ENCODE results near the gene TENT4A. TPM values are rescaled to one million over a fixed set of nuclear protein-coding genes. Genes with fewer than 3 reads are reported as not detected.

TENT4A gene
- total RNA-seq, 1 donor from 2014 or later = 9.5 TPM

- TF ChIP-seq CTCF (IDR thresholded peaks at IDR 0.05; ENCODE audit: borderline replicate concordance) = no peak
- no peaks in the 10 kb centered on the region for H3K9me3 ChIP-seq (replicated peaks)
- DNase-seq = no peak
- peaks cover 9% of the 10 kb centered on the region for H3K4me1 ChIP-seq
- H3K4me3 ChIP-seq = no peak overlapping the region
- no peaks in the 10 kb centered on the region for H3K27me3 ChIP-seq (ENCODE audit: low read depth)
- peaks cover 58% of the 10 kb centered on the region for H3K36me3 ChIP-seq
- no peak overlapping the region for H3K27ac ChIP-seq (replicated peaks)
- intact Hi-C loops (cut with micrococcal nuclease) = no loop called here
Measured at GRCh38 chr5:6757414-6757969, 44.3 kb downstream of the TENT4A start.

- Histone ChIP-seq H3K27me3 (ENCODE audit: low read depth) (no peaks in the 10 kb centered on the region), H3K4me1 (peaks cover 9% of the 10 kb centered on the region), H3K27ac (replicated peaks) (no peak overlapping the region), H3K36me3 (peaks cover 51% of the 10 kb centered on the region), H3K4me3 (no peak overlapping the region), H3K9me3 (replicated peaks) (no peaks in the 10 kb centered on the region)
- no peak for TF ChIP-seq CTCF (IDR thresholded peaks at IDR 0.05; ENCODE audit: borderline replicate concordance)
- no peak for DNase-seq
- intact Hi-C loops (cut with micrococcal nuclease) = no loop called here
Measured at GRCh38 chr5:6758236-6758635, 45.0 kb downstream of the TENT4A start.

GRCh38 chr5:6758706-6759105 lies 45.5 kb downstream of the TENT4A start:
- Histone ChIP-seq H3K9me3 (replicated peaks) (no peaks in the 10 kb centered on the region), H3K27me3 (ENCODE audit: low read depth) (no peaks in the 10 kb centered on the region), H3K27ac (replicated peaks) (no peak overlapping the region), H3K4me3 (no peak overlapping the region), H3K4me1 (peaks cover 9% of the 10 kb centered on the region), H3K36me3 (peaks cover 46% of the 10 kb centered on the region)
- intact Hi-C loops (cut with micrococcal nuclease) = no loop called here
- no peak for DNase-seq
- no peak for TF ChIP-seq CTCF (IDR thresholded peaks at IDR 0.05; ENCODE audit: borderline replicate concordance)

- Histone ChIP-seq H3K4me1 (peaks cover 9% of the 10 kb centered on the region), H3K36me3 (peaks cover 39% of the 10 kb centered on the region), H3K27me3 (ENCODE audit: low read depth) (no peaks in the 10 kb centered on the region), H3K4me3 (no peak overlapping the region), H3K9me3 (replicated peaks) (no peaks in the 10 kb centered on the region), H3K27ac (replicated peaks) (no peak overlapping the region)
- DNase-seq = no peak
- intact Hi-C loops (cut with micrococcal nuclease) = no loop called here
- no peak for TF ChIP-seq CTCF (IDR thresholded peaks at IDR 0.05; ENCODE audit: borderline replicate concordance)
Measured at GRCh38 chr5:6759401-6759800, 46.2 kb downstream of the TENT4A start.

- H3K4me3 ChIP-seq = no peak overlapping the region
- intact Hi-C loops (cut with micrococcal nuclease) = no loop called here
Measured at GRCh38 chr5:6759983-6760382, 46.8 kb downstream of the TENT4A start.

More at GRCh38 chr5:6759983-6760382, 46.8 kb downstream of the TENT4A start:
- Histone ChIP-seq H3K9me3 (replicated peaks) (no peaks in the 10 kb centered on the region), H3K4me1 (peaks cover 9% of the 10 kb centered on the region), H3K36me3 (peaks cover 33% of the 10 kb centered on the region), H3K27me3 (ENCODE audit: low read depth) (no peaks in the 10 kb centered on the region), H3K27ac (replicated peaks) (no peak overlapping the region)
- TF ChIP-seq CTCF (IDR thresholded peaks at IDR 0.05; ENCODE audit: borderline replicate concordance) = no peak
- DNase-seq = no peak

Measured in left ventricle myocardium inferior (tissue), 1 donor.